GM12872 (cell line): ENCODE data around the gene SYT3.

Experiments used
- TF ChIP-seq, protein P1 (sequence below): IDR thresholded peaks from 3 replicates; pipeline ENCODE4 v1.5.1; 2011; ENCODE audit warnings: low read depth, mild to moderate bottlenecking, low read length, moderate library complexity; ENCODE audit not compliant: insufficient read depth

SYT3 gene

DNA sequence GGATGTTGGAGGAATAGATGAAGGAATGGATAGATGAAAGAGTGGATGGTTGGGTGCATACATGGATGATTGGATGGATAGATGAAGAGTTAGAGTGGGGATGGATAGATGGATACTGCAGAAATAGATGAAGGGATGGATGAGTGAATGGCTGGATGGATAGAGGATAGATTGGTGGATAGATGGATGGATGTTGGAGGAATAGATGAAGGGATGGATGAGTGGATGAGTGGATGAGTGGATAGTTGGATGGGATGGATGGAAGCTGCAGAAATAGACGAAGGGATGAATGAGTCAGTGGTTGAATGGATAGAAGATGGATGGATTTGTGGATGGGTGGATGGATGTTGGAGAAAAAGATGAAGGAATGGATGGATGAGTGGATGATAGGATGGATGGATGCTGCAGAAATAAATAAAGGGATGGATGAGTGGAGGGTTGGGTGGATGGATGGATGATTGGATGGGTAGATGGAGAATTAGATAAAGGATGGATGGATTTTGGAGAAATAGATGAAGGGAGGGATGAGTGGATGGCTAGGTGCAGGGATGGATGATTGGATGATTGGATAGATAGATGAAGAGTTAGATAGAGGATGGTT, 4.7 kb upstream of the SYT3 start:
- TF ChIP-seq, protein P1, sequence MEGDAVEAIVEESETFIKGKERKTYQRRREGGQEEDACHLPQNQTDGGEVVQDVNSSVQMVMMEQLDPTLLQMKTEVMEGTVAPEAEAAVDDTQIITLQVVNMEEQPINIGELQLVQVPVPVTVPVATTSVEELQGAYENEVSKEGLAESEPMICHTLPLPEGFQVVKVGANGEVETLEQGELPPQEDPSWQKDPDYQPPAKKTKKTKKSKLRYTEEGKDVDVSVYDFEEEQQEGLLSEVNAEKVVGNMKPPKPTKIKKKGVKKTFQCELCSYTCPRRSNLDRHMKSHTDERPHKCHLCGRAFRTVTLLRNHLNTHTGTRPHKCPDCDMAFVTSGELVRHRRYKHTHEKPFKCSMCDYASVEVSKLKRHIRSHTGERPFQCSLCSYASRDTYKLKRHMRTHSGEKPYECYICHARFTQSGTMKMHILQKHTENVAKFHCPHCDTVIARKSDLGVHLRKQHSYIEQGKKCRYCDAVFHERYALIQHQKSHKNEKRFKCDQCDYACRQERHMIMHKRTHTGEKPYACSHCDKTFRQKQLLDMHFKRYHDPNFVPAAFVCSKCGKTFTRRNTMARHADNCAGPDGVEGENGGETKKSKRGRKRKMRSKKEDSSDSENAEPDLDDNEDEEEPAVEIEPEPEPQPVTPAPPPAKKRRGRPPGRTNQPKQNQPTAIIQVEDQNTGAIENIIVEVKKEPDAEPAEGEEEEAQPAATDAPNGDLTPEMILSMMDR: no peak

DNA sequence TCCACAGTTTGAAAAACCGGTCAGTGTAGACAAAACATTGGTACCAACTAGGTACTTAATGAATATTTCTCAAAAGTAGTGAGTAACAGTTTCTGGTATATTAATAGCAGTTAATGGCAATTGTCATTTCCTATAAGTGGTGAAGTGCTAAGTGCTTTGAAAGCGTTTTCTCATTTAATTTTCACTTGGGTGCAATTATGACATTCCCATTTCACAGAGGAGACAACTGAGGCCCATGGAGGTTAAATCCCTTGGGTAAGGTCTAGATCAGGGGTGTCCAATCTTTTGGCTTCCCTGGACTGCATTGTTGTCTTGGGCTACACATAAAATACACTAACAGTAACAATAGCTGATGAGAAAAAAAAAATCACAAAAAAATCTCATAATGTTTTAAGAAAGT, 687 bp upstream of the SYT3 start:
- TF ChIP-seq, protein P1: no peak

DNA sequence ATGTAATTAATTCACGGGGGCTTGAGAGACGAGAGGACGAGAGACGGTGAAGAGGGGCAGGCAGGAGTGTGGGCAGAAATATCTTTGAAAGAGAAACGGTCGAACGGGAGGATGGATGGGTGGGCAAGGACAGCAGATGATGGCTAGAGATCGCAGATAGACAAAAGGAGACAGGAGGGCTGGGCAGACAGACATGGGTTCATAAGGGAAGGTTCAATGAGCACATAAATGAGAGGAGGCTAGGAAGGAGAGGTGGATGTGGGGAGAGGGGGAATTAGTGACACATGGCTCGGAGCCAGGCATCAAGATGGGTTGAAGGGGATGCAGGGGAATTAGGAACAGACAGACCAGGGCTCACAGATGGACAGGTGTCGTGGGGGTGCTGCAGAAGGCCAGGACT, 1.1 kb downstream of the SYT3 start:
- TF ChIP-seq, protein P1: no peak

DNA sequence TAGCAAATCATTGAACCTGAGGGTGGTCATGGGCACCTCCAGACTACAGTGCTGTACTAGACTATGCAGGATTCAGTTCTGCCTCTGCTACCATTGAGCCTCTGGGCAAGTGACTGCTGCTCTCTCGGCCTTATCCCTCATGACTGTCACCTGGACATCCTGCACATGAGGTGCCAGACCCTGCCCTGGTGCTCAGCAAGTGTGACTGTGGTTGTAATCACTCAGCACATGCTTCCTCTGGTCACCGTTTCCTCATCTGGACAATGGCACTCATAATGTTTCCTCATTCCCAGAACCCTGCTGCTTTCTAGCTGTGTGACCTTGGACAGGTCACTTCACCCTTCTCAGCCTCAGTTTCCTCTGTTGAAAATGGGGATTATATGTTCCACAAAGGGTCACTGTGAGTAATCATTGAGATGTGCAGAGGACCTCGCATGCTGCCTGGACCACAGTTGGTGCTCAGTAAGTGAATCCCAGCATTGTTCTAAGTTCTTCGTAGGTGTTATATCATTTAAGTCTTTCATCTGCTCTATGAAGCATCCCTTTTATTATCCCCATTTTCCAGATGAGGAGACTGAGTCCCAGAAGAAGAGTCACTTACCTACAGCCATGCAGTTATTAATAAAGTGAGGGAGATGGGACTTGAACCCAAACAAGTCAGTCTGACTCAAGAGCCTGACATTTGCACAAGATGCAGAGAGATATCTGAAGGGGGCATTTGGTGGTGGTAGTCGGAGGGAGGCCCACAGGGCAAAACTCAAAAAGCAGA, 3.2 kb downstream of the SYT3 start:
- TF ChIP-seq, protein P1: no peak

DNA sequence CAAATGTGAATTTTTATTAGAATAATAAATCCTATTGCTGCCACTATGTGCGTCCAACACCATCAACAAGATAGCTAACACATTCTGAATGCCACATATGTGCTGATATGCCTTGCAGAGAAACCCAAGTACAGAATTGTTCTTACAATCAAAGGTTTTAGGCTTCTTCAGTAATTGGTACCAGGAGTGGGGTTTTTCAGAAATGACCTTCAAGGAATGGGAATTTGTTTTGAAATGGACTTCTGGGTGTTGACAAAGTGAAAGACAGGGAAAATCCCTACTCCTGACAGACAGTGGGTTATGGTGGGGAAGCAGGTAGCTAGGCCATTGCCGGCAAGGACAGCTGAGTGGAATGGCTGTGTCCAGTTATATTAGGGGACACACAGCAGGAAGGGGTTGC, 5.7 kb downstream of the SYT3 start:
- TF ChIP-seq, protein P1: no peak

DNA sequence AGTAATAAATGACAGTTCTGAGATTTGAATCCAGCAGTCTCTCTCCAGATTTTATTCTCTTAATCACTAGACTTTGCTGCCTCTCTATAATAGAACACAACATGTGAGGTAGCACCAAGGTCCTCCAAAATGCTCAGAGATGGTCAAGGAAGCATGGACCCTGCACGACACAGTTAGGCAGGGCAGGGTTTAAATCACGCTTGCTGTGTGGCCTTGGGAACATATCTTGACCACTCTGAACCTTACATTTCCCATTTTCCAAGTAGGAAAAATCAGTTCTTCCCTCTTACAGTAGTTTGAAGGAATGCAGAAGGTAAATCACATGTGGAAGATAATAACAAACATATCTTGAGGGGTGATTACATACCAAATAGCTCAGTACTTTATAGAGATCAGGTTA, 6.3 kb downstream of the SYT3 start:
- TF ChIP-seq, protein P1: no peak

DNA sequence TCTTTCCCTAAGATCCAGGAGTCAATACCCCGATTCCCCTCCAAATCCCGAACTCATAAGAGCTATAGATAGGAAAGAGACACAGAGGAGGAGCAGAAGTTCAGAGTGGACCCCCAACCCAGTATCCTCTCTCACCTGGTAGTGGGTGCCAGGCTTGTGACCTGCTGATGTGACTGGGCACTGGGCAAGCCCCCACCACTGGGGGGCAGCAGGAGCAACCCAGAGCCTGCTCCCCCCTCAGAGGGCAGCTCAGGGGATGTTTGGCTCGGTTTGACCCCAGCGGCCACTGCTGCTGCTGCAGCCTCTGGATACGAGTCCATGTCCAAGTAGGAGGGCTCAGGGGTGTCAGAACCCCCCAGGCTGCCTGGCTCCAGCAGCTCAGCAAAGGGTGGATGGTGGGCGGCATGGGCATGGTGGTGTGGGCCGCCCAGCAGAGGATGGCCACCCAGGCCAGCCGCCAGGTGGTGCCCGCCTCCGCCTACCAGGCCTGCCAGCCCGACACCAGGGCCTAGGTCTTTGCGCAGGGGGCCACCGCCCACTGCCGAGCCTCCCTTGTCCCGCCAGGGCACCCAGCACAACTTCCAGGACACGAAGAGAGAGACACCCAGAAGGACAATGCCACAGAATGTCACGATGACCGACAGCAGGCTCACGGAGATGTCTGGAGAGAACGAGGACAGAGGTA, 7.4 kb downstream of the SYT3 start:
- TF ChIP-seq, protein P1: no peak
